OCI-LY1 (cell line): Measurements from ENCODE around the gene SDC3.

Experiments
- EZH2 ChIP-seq: fragments of 200-600 bp; sonication (generic), shearing (Covaris generic); IDR thresholded peaks from 2 replicates; pipeline ENCODE4 v1.8.0; 2017; ENCODE audit warnings: borderline replicate concordance, mixed run types, mild to moderate bottlenecking, antibody characterized with exemption, low read length, moderate library complexity, mixed read lengths
- TF ChIP-seq, protein P1 (sequence below): fragments of 200-600 bp; sonication (generic), shearing (Covaris generic); IDR thresholded peaks from 2 replicates; pipeline ENCODE4 v1.5.1; 2017; ENCODE audit warnings: mild to moderate bottlenecking, antibody characterized with exemption, low read length, moderate library complexity, mixed read lengths

DNA sequence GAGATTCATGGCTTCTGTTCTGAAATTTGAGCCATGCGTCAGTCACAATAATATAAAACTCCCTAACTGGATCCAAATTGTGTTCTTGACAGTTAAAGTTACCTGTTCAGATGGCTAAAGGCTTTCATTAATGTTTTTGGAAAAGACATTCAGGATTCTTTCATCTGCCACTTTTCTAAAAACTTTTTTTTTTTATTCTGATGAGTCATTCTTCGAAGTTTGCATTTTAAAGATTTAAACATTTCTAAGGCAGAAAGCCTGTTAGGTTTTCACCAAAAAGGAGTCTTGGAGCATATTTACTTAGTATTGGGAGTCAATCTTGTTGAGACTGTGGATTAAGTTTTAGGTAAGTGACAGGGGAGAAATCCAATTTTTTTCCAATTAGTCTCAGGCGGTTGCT, 18.9 kb upstream of the SDC3 start:
- TF ChIP-seq, protein P1, sequence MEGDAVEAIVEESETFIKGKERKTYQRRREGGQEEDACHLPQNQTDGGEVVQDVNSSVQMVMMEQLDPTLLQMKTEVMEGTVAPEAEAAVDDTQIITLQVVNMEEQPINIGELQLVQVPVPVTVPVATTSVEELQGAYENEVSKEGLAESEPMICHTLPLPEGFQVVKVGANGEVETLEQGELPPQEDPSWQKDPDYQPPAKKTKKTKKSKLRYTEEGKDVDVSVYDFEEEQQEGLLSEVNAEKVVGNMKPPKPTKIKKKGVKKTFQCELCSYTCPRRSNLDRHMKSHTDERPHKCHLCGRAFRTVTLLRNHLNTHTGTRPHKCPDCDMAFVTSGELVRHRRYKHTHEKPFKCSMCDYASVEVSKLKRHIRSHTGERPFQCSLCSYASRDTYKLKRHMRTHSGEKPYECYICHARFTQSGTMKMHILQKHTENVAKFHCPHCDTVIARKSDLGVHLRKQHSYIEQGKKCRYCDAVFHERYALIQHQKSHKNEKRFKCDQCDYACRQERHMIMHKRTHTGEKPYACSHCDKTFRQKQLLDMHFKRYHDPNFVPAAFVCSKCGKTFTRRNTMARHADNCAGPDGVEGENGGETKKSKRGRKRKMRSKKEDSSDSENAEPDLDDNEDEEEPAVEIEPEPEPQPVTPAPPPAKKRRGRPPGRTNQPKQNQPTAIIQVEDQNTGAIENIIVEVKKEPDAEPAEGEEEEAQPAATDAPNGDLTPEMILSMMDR: no peak
- TF ChIP-seq EZH2: no peak
